HG03175 (cell line): ENCODE results near the gene XPR1.
"Not testable (repeated sequence)": the region's sequence is repeated elsewhere in the genome, so short reads cannot be mapped to it uniquely, and the experiment has no call there.

Source experiments
- ATAC-seq: cut with Tn5 transposase; IDR thresholded peaks from one replicate; pipeline ENCODE4 v1.9.1; 2021; ENCODE audit warnings: mild to moderate bottlenecking, moderate library complexity; ENCODE audit not compliant: unreplicated experiment

XPR1 gene

GRCh38 chr1:180778782-180779398, 147.1 kb downstream of the XPR1 start:
- no peak for ATAC-seq

GRCh38 chr1:180779584-180779983, 147.8 kb downstream of the XPR1 start:
- no peak for ATAC-seq

GRCh38 chr1:180781718-180782117, 149.9 kb downstream of the XPR1 start:
- ATAC-seq = no peak

- no peak for ATAC-seq
Observed at GRCh38 chr1:180785291-180785690, 153.5 kb downstream of the XPR1 start.

- ATAC-seq = no peak
Observed at GRCh38 chr1:180785887-180786286, 154.1 kb downstream of the XPR1 start.

- ATAC-seq = no peak
Observed at GRCh38 chr1:180786624-180787023, 154.8 kb downstream of the XPR1 start.

- ATAC-seq = no peak
Observed at GRCh38 chr1:180787628-180788307, 155.9 kb downstream of the XPR1 start.

- no peak for ATAC-seq
Observed at GRCh38 chr1:180789460-180789859, 157.6 kb downstream of the XPR1 start.

GRCh38 chr1:180791152-180791551, 159.3 kb downstream of the XPR1 start:
- not testable (repeated sequence) for ATAC-seq

- no peak for ATAC-seq
Observed at GRCh38 chr1:180791806-180792205, 160.0 kb downstream of the XPR1 start.

- ATAC-seq = no peak
Observed at GRCh38 chr1:180793451-180793850, 161.6 kb downstream of the XPR1 start.

- no peak for ATAC-seq
Observed at GRCh38 chr1:180796897-180797640, 165.2 kb downstream of the XPR1 start.

- no peak for ATAC-seq
Observed at GRCh38 chr1:180800945-180801344, 169.1 kb downstream of the XPR1 start.

GRCh38 chr1:180802813-180803212, 171.0 kb downstream of the XPR1 start:
- no peak for ATAC-seq

GRCh38 chr1:180805316-180805715, 173.5 kb downstream of the XPR1 start:
- ATAC-seq = peak; percentile 73

- ATAC-seq = no peak
Observed at GRCh38 chr1:180811298-180811697, 179.5 kb downstream of the XPR1 start.

GRCh38 chr1:180811886-180812285, 180.1 kb downstream of the XPR1 start:
- ATAC-seq = no peak

- no peak for ATAC-seq
Observed at GRCh38 chr1:180814258-180814657, 182.4 kb downstream of the XPR1 start.

GRCh38 chr1:180815188-180815587, 183.4 kb downstream of the XPR1 start:
- no peak for ATAC-seq

- ATAC-seq = no peak
Observed at GRCh38 chr1:180816132-180816531, 184.3 kb downstream of the XPR1 start.

- no peak for ATAC-seq
Observed at GRCh38 chr1:180821970-180822369, 190.1 kb downstream of the XPR1 start.

- ATAC-seq = not testable (repeated sequence)
Observed at GRCh38 chr1:180831507-180831906, 199.7 kb downstream of the XPR1 start.
